NOMO-1 (cell line): ENCODE results near the gene RAB38.

Experiments used
- DNase-seq, 2 experiments: peaks; one replicate each; lab custom pipeline; 2025; ENCODE audit not compliant: unreplicated experiment in 2 of 2; lab: John Stamatoyannopoulos, UW

RAB38 gene

GRCh38 chr11:88170673-88171072 lies 4.6 kb downstream of the RAB38 start:
- no peak for DNase-seq

GRCh38 chr11:88169881-88170280 lies 5.4 kb downstream of the RAB38 start:
- DNase-seq = no peak

- no peak for DNase-seq
These were observed 5.8 kb downstream of the RAB38 start for GRCh38 chr11:88169471-88169870.

GRCh38 chr11:88167853-88168252 lies 7.4 kb downstream of the RAB38 start:
- DNase-seq = no peak

GRCh38 chr11:88164806-88165585 lies 10.2 kb downstream of the RAB38 start:
- DNase-seq = no peak

GRCh38 chr11:88164320-88164719 lies 10.9 kb downstream of the RAB38 start:
- no peak for DNase-seq

- no peak for DNase-seq
These were observed 17.2 kb downstream of the RAB38 start for GRCh38 chr11:88158081-88158480.

GRCh38 chr11:88157370-88157769 lies 17.9 kb downstream of the RAB38 start:
- no peak for DNase-seq

- DNase-seq = no peak
These were observed 22.9 kb downstream of the RAB38 start for GRCh38 chr11:88152381-88152780.

- no peak for DNase-seq
These were observed 23.5 kb downstream of the RAB38 start for GRCh38 chr11:88151709-88152265.

GRCh38 chr11:88146106-88146505 lies 29.1 kb downstream of the RAB38 start:
- no peak for DNase-seq

GRCh38 chr11:88139865-88140264 lies 35.4 kb downstream of the RAB38 start:
- DNase-seq = no peak

GRCh38 chr11:88131764-88132470 lies 43.3 kb downstream of the RAB38 start:
- no peak for DNase-seq

- DNase-seq = no peak
These were observed 52.3 kb downstream of the RAB38 start for GRCh38 chr11:88122956-88123355.

- DNase-seq = no peak
These were observed 55.7 kb downstream of the RAB38 start for GRCh38 chr11:88119561-88119960.

GRCh38 chr11:88117281-88117858 lies 57.9 kb downstream of the RAB38 start:
- no peak for DNase-seq

GRCh38 chr11:88115828-88116755 lies 59.2 kb downstream of the RAB38 start:
- peak in 1 of 2 experiments; percentile 19 for DNase-seq

GRCh38 chr11:88114486-88115045 lies 60.7 kb downstream of the RAB38 start:
- DNase-seq = peak in 1 of 2 experiments; percentile 1

GRCh38 chr11:88106666-88107065 lies 68.6 kb downstream of the RAB38 start:
- no peak for DNase-seq

GRCh38 chr11:88105951-88106350 lies 69.3 kb downstream of the RAB38 start:
- DNase-seq = no peak
